Mesendoderm (in vitro differentiated cells): ENCODE data around the gene ATP2B1.

ENCODE experiments used
- DNase-seq: peaks from one replicate; pipeline ENCODE4 v3.0.0; 2013
- H2AK5ac ChIP-seq: 2 replicates; pipeline ENCODE4 v1.6.1; 2013; ENCODE audit warnings: low read length, inconsistent platforms
- H2BK120ac ChIP-seq: 2 replicates; pipeline ENCODE4 v1.6.1; 2013; ENCODE audit warnings: low read depth, mild to moderate bottlenecking, low read length, moderate library complexity, mixed read lengths
- H2BK15ac ChIP-seq: replicated peaks from 2 replicates; pipeline ENCODE4 v1.6.1; 2013; ENCODE audit warnings: low read depth, mild to moderate bottlenecking, moderate library complexity
- H2BK5ac ChIP-seq: 2 replicates; pipeline ENCODE4 v1.6.1; 2013; ENCODE audit warnings: low read length, inconsistent platforms
- H3K18ac ChIP-seq: 2 replicates; pipeline ENCODE4 v1.6.1; 2013; ENCODE audit warnings: mild to moderate bottlenecking, low read length, mixed read lengths
- H3K23ac ChIP-seq: one replicate; pipeline ENCODE4 v1.6.1; 2013; ENCODE audit warnings: low read length
- H3K27ac ChIP-seq: 2 replicates; pipeline ENCODE4 v1.5.1; 2013; ENCODE audit warnings: low read depth, mild to moderate bottlenecking, inconsistent platforms, low read length, moderate library complexity
- H3K27me3 ChIP-seq: 2 replicates; pipeline ENCODE4 v1.6.1; 2013; ENCODE audit warnings: low read length, control low read depth, mild to moderate bottlenecking, inconsistent platforms; ENCODE audit not compliant: insufficient read depth, poor library complexity
- H3K36me3 ChIP-seq: 2 replicates; pipeline ENCODE4 v1.6.1; 2013; ENCODE audit warnings: low read length, inconsistent platforms; ENCODE audit not compliant: control insufficient read depth, insufficient read depth
- H3K4ac ChIP-seq: one replicate; pipeline ENCODE4 v1.6.1; 2013; ENCODE audit warnings: low read depth, mild to moderate bottlenecking, low read length, moderate library complexity
- H3K4me1 ChIP-seq: 2 replicates; pipeline ENCODE4 v1.6.1; 2013; ENCODE audit warnings: low read depth, low read length, inconsistent platforms; ENCODE audit not compliant: control insufficient read depth
- H3K4me2 ChIP-seq: 2 replicates; pipeline ENCODE4 v1.6.1; 2013; ENCODE audit warnings: low read length
- H3K4me3 ChIP-seq: 2 replicates; pipeline ENCODE4 v1.5.1; 2013; ENCODE audit warnings: mild to moderate bottlenecking, low read length
- H3K56ac ChIP-seq: one replicate; pipeline ENCODE4 v1.6.1; 2013; ENCODE audit warnings: low read length
- H3K79me1 ChIP-seq: 2 replicates; pipeline ENCODE4 v1.6.1; 2013; ENCODE audit warnings: low read length, inconsistent platforms
- H3K79me2 ChIP-seq: 2 replicates; pipeline ENCODE4 v1.6.1; 2013; ENCODE audit warnings: mild to moderate bottlenecking, low read length; ENCODE audit not compliant: control insufficient read depth, insufficient read depth
- H3K9ac ChIP-seq: 2 replicates; pipeline ENCODE4 v1.6.1; 2013; ENCODE audit warnings: low read length, inconsistent platforms
- H4K5ac ChIP-seq: one replicate; pipeline ENCODE4 v1.6.1; 2013; ENCODE audit warnings: low read length
- H4K8ac ChIP-seq: one replicate; pipeline ENCODE4 v1.6.1; 2013; ENCODE audit warnings: low read depth, mild to moderate bottlenecking, control low read depth, low read length, moderate library complexity
- WGBS: extraction: QIAGEN DNeasy Blood & Tissue Kit; methylation state at CpG from one replicate; pipeline ENCODE4 v1.1.7; 2013; ENCODE audit warnings: low lambda C conversion rate, missing lambda C conversion rate; ENCODE audit not compliant: insufficient coverage; ENCODE audit errors: extremely low coverage; 5-methylcytosine and 5-hydroxymethylcytosine counted together

ATP2B1 gene

DNA sequence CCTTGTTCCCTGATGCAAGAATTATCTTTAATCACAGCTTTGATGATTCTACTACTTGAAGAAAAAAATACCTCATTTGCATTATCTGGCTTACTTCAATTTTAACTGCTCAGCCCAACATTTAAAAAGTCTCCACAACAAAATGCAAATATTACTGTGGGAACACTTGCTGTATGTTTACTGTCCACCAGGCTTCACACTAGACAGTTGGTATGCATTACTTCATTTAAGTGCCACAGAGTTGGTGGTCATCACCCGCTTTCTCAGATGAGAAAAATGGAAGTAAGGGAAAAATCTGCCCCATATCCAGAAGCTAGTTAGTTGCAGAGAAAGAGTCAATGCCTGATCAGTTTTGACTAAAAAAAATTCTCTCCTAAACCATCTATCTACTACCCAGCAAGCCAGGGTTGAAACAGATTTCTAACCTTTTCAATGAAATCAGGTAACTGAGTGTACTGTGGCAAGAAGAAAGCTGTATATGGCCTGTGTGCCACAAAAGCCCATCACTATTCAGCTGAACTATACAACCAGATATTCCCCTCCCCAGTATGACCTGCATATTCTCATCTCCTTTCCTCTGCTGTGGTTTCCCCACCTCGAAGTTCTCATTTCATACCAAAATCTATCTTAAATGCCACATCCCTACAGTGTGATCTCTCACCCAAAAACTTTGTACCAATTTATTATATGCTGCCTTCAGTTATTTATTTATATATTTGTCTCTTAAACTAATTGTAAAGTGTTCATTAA lies 90.3 kb downstream of the ATP2B1 start:
- Histone ChIP-seq H3K23ac (no peak overlapping the region), H2BK5ac (no peak overlapping the region), H3K27me3 (no peaks in the 10 kb centered on the region), H2AK5ac (no peak overlapping the region), H2BK120ac (no peak overlapping the region), H3K27ac (no peak overlapping the region), H3K79me2 (no peaks in the 10 kb centered on the region), H3K9ac (no peak overlapping the region), H3K36me3 (no peaks in the 10 kb centered on the region), H3K4me1 (no peaks in the 10 kb centered on the region), H3K79me1 (no peaks in the 10 kb centered on the region), H4K5ac (no peak overlapping the region), H3K18ac (no peak overlapping the region), H4K8ac (no peak overlapping the region), H3K4ac (no peak overlapping the region), H3K4me3 (no peak overlapping the region), H2BK15ac (no peak overlapping the region), H3K4me2 (no peak overlapping the region), H3K56ac (no peak overlapping the region)
- no CpG with 5 or more reads among the region's 2 CpGs for WGBS
- no peak for DNase-seq

DNA sequence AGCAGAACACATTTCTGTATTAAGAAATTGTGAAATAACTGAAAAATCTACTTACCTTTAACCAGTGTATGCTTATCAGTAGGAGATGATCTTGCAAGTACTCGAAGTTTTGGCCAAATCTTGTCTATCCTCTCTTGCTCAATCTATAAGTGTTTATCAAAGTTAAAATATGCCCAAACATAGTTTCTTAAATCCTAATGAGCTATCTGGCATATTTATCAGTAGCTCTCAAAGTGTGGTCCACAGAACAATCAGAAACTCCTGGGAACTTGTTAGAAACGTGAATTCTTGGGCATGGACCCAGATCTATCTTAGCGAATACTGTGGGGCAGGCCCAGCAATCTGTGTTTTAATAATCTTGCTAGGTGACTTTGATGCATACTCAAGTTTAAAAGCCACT lies 98.3 kb downstream of the ATP2B1 start:
- Histone ChIP-seq H4K5ac (no peak overlapping the region), H3K18ac (no peak overlapping the region), H2AK5ac (no peak overlapping the region), H3K4ac (no peak overlapping the region), H3K79me1 (no peaks in the 10 kb centered on the region), H2BK5ac (no peak overlapping the region), H3K36me3 (no peaks in the 10 kb centered on the region), H3K4me2 (no peak overlapping the region), H4K8ac (no peak overlapping the region), H3K4me3 (no peak overlapping the region), H3K9ac (no peak overlapping the region), H3K4me1 (no peaks in the 10 kb centered on the region), H3K23ac (no peak overlapping the region), H3K56ac (no peak overlapping the region), H3K27ac (no peak overlapping the region), H2BK120ac (no peak overlapping the region), H3K79me2 (no peaks in the 10 kb centered on the region), H2BK15ac (no peak overlapping the region), H3K27me3 (no peaks in the 10 kb centered on the region)
- no peak for DNase-seq
- WGBS = no CpG with 5 or more reads among the region's 3 CpGs

DNA sequence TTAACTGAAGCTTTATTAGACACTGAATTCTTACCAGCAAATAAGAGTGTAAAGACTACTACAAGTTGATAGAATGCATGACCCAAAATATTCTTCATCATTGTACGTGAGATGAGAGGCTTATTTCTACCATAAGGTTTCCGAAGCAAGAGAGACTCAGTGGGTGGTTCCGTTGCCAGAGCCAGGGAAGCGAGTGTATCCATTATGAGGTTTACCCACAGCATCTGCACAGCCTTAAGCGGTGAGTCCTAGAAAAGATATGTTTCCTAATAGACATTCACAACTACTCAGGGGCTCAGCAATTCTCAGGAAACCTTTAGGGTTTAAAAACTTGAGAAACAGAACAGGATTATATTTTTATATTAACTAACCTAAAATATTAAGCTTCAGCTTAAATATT lies 105.0 kb downstream of the ATP2B1 start:
- no peak overlapping the region for H2BK5ac ChIP-seq
- no peak overlapping the region for H2BK15ac ChIP-seq
- no peak overlapping the region for H2AK5ac ChIP-seq
- H3K4me1 ChIP-seq = no peaks in the 10 kb centered on the region
- H3K56ac ChIP-seq = no peak overlapping the region
- no peaks in the 10 kb centered on the region for H3K79me1 ChIP-seq
- no peak overlapping the region for H3K4me3 ChIP-seq
- no peak overlapping the region for H3K4me2 ChIP-seq
- H3K9ac ChIP-seq = no peak overlapping the region
- no peak overlapping the region for H3K27ac ChIP-seq
- no peak overlapping the region for H4K8ac ChIP-seq
- no peak overlapping the region for H4K5ac ChIP-seq
- H3K4ac ChIP-seq = no peak overlapping the region
- H3K18ac ChIP-seq = no peak overlapping the region
- H3K23ac ChIP-seq = no peak overlapping the region
- H3K27me3 ChIP-seq = no peaks in the 10 kb centered on the region
- H3K36me3 ChIP-seq = no peaks in the 10 kb centered on the region
- no peaks in the 10 kb centered on the region for H3K79me2 ChIP-seq
- WGBS = no CpG with 5 or more reads among the region's 5 CpGs
- no peak overlapping the region for H2BK120ac ChIP-seq
- DNase-seq = no peak

DNA sequence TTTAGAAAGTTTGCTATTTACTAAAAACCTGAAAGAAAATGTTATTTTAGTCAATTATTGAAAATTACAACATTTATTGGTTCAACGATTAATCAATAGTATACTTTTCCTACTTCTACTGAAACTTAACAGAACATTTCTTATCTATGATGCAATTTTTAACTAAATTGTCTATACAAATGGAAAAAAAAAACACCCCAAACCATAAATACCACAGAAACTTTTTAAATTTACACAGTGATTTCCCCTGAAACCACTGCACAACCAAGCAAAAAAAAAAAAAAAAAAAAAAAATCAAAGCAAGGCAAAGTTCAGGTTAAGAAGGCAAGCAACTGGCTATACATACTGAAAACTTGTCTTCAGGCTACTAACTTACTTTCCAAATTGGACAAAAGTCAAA lies 110.9 kb downstream of the ATP2B1 start:
- Histone ChIP-seq H3K18ac (no peak overlapping the region), H3K79me2 (no peaks in the 10 kb centered on the region), H2BK120ac (no peak overlapping the region), H3K36me3 (no peaks in the 10 kb centered on the region), H3K4ac (no peak overlapping the region), H2BK5ac (no peak overlapping the region), H3K4me2 (no peak overlapping the region), H3K79me1 (no peaks in the 10 kb centered on the region), H4K5ac (no peak overlapping the region), H3K56ac (no peak overlapping the region), H2BK15ac (no peak overlapping the region), H4K8ac (no peak overlapping the region), H2AK5ac (no peak overlapping the region), H3K4me3 (no peak overlapping the region), H3K27me3 (no peaks in the 10 kb centered on the region), H3K9ac (no peak overlapping the region), H3K23ac (no peak overlapping the region), H3K4me1 (no peaks in the 10 kb centered on the region), H3K27ac (no peak overlapping the region)
- WGBS = no CpG with 5 or more reads among the region's 1 CpG
- DNase-seq = no peak

DNA sequence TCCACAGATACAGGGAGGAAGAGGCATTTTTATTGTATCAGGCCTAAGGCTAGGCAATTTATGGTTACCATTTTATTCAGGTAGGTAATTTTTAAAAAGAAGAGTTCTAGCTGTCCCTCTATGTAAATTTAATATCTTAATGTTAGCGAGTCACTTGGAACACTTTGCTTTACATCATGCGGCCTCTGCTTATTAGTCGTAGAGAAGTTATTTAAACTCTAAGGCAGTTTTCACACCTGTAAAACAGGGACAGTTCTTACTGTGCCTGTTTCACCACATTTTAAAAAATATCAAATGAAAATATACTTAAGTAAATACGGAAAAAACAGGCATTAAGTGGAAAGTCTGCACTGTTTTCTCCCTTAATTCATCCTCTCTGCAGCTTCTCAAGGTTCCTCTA lies 111.4 kb downstream of the ATP2B1 start:
- H3K36me3 ChIP-seq = no peaks in the 10 kb centered on the region
- H3K27ac ChIP-seq = no peak overlapping the region
- WGBS = no CpG with 5 or more reads among the region's 4 CpGs

DNA sequence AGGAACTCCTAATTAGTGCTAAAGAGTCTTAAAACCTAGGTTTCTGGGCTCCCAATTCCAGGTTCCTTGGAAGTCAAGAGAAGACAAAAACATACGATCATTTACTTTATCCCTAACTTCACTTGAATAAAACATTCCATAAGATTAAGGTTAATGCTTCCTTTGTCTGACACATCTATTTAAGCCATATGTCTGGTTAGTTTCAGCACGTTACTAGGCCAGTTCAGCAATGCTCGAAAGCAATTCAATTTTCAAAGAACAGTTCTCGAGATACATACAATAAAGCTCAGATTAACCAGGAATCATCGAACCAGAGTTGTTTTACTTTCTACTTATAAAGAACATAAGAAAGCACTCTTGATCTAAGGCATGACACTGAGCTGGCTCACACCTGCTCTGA lies 114.8 kb downstream of the ATP2B1 start:
- Histone ChIP-seq H3K4me3 (no peak overlapping the region), H4K5ac (no peak overlapping the region), H3K9ac (no peak overlapping the region), H3K27ac (no peak overlapping the region), H2BK120ac (no peak overlapping the region), H3K4ac (no peak overlapping the region), H3K4me2 (no peak overlapping the region), H4K8ac (no peak overlapping the region), H2BK15ac (no peak overlapping the region), H3K36me3 (no peaks in the 10 kb centered on the region), H2BK5ac (no peak overlapping the region), H3K18ac (no peak overlapping the region), H3K4me1 (no peaks in the 10 kb centered on the region), H3K79me1 (no peaks in the 10 kb centered on the region), H3K23ac (no peak overlapping the region), H3K27me3 (no peaks in the 10 kb centered on the region), H2AK5ac (no peak overlapping the region), H3K79me2 (no peaks in the 10 kb centered on the region), H3K56ac (no peak overlapping the region)
- no CpG with 5 or more reads among the region's 5 CpGs for WGBS
- no peak for DNase-seq

More for the DNA sequence above, 111.4 kb downstream of the ATP2B1 start:
- H3K56ac ChIP-seq = no peak overlapping the region
- no peak overlapping the region for H3K18ac ChIP-seq
- no peak overlapping the region for H2AK5ac ChIP-seq
- no peak overlapping the region for H2BK15ac ChIP-seq
- no peaks in the 10 kb centered on the region for H3K79me1 ChIP-seq
- H3K4me2 ChIP-seq = no peak overlapping the region
- no peaks in the 10 kb centered on the region for H3K27me3 ChIP-seq
- DNase-seq = no peak
- no peak overlapping the region for H2BK120ac ChIP-seq
- H3K23ac ChIP-seq = no peak overlapping the region
- H3K4me3 ChIP-seq = no peak overlapping the region
- H4K8ac ChIP-seq = no peak overlapping the region
- H2BK5ac ChIP-seq = no peak overlapping the region
- H4K5ac ChIP-seq = no peak overlapping the region
- H3K4ac ChIP-seq = no peak overlapping the region
- H3K4me1 ChIP-seq = no peaks in the 10 kb centered on the region
- H3K79me2 ChIP-seq = no peaks in the 10 kb centered on the region
- no peak overlapping the region for H3K9ac ChIP-seq
